T-helper 1 cell treated with Interleukin-12 subunit alpha and Interleukin-12 subunit beta and Interleukin-4 antibody, amounts not matched to agents 30 μg/mL and 1 μg/mL, for 36 hours (primary cell): Measurements from ENCODE around the gene NAALADL2.
"Not testable (repeated sequence)": the region's sequence is repeated elsewhere in the genome, so short reads cannot be mapped to it uniquely, and the experiment has no call there.

Experiments used
- H3K27ac Mint-ChIP-seq: one replicate; pipeline ENCODE4 v1.8.0; 2021; ENCODE audit warnings: mild to moderate bottlenecking, mixed read lengths
- H3K27me3 Mint-ChIP-seq: one replicate; pipeline ENCODE4 v1.8.0; 2021; ENCODE audit warnings: low read depth, mixed read lengths
- H3K36me3 Mint-ChIP-seq: one replicate; pipeline ENCODE4 v1.8.0; 2021; ENCODE audit warnings: low read depth, mixed read lengths
- H3K4me1 Mint-ChIP-seq: one replicate; pipeline ENCODE4 v1.8.0; 2021; ENCODE audit warnings: low read depth, mixed read lengths
- H3K4me3 Mint-ChIP-seq: one replicate; pipeline ENCODE4 v1.8.0; 2021; ENCODE audit warnings: mild to moderate bottlenecking, moderate library complexity, mixed read lengths
- H3K9me3 Mint-ChIP-seq: one replicate; pipeline ENCODE4 v1.8.0; 2021; ENCODE audit warnings: mixed read lengths

The NAALADL2 gene

GRCh38 chr3:175410251-175410650, 551.1 kb downstream of the NAALADL2 start:
- no peaks in the 10 kb centered on the region for H3K27me3 Mint-ChIP-seq
- H3K9me3 Mint-ChIP-seq, result no peaks in the 10 kb centered on the region
- H3K4me3 Mint-ChIP-seq, result no peak overlapping the region
- H3K4me1 Mint-ChIP-seq, result no peaks in the 10 kb centered on the region
- no peak overlapping the region for H3K27ac Mint-ChIP-seq
- H3K36me3 Mint-ChIP-seq, result no peaks in the 10 kb centered on the region

DNA sequence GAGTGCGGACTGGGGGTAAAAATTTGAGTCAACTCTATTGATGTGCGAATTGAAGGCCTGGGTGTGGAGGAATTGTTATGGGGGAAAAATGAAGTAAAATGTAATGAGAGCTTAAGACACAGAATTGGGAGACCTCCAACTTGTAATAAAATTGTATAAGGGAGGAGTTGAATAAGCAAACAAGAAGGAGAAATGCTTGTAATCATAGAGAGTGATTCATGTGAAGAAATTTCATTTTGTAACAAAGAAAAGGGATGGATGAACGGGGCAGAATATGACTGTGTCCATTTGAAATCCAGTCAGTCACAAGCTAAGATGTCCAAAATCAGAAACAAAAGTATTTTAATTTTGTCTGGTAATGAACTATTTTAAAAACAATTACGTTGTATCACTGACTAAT, 552.3 kb downstream of the NAALADL2 start:
- Mint-ChIP-seq H3K4me3 (no peak overlapping the region), H3K9me3 (no peaks in the 10 kb centered on the region), H3K36me3 (no peaks in the 10 kb centered on the region), H3K4me1 (no peaks in the 10 kb centered on the region), H3K27me3 (no peaks in the 10 kb centered on the region), H3K27ac (no peak overlapping the region)

DNA sequence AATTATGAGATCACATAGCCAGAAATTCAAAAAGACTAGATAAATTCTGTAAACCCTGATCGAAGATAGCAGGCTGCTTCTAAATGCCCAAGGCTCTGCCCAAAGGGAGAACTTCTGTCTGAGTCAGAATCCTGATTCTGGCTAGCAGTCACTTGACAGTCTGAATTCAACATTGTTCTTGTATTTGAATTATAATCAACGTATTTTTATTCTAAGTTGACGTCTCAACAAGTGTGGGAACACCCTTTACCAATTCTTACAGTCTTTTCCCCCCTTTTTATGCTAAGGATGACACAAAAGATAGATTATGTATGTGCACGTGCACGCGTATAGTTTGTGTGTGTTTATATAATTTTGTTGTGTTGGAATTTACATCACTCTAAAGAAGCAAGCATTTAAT, 552.8 kb downstream of the NAALADL2 start:
- Mint-ChIP-seq H3K4me1 (no peaks in the 10 kb centered on the region), H3K27ac (no peak overlapping the region), H3K4me3 (no peak overlapping the region), H3K27me3 (no peaks in the 10 kb centered on the region), H3K36me3 (no peaks in the 10 kb centered on the region), H3K9me3 (no peaks in the 10 kb centered on the region)

DNA sequence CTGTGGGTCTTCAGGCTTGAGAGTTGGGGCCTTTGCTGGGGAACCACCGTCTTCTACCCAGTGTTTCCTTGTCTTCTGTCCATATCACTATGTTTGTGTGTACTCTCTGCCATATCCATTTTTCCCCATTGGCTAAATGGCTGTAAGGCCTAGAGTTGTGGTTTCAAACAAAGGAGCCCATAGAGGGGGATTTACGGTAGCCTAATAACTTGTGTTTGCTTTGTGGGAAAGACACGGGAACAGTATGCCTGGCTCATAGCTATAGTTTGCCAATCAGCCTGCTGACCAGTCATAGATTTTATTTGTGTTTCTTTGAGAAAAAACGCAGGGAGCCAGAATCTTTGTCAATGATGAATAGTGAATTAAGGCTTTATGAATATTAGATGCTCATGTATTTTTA, 554.8 kb downstream of the NAALADL2 start:
- H3K36me3 Mint-ChIP-seq, result no peaks in the 10 kb centered on the region
- H3K27me3 Mint-ChIP-seq, result no peaks in the 10 kb centered on the region
- no peak overlapping the region for H3K27ac Mint-ChIP-seq
- H3K9me3 Mint-ChIP-seq, result no peaks in the 10 kb centered on the region
- H3K4me1 Mint-ChIP-seq, result no peaks in the 10 kb centered on the region
- no peak overlapping the region for H3K4me3 Mint-ChIP-seq

GRCh38 chr3:175416600-175416999, 557.5 kb downstream of the NAALADL2 start:
- no peaks in the 10 kb centered on the region for H3K4me1 Mint-ChIP-seq
- no peaks in the 10 kb centered on the region for H3K36me3 Mint-ChIP-seq
- H3K9me3 Mint-ChIP-seq, result no peaks in the 10 kb centered on the region
- no peaks in the 10 kb centered on the region for H3K27me3 Mint-ChIP-seq
- no peak overlapping the region for H3K4me3 Mint-ChIP-seq
- no peak overlapping the region for H3K27ac Mint-ChIP-seq

- no peaks in the 10 kb centered on the region for H3K27me3 Mint-ChIP-seq
- no peaks in the 10 kb centered on the region for H3K9me3 Mint-ChIP-seq
- no peak overlapping the region for H3K4me3 Mint-ChIP-seq
- no peaks in the 10 kb centered on the region for H3K4me1 Mint-ChIP-seq
- no peak overlapping the region for H3K27ac Mint-ChIP-seq
- no peaks in the 10 kb centered on the region for H3K36me3 Mint-ChIP-seq
Measured at GRCh38 chr3:175417426-175417825, 558.3 kb downstream of the NAALADL2 start.

DNA sequence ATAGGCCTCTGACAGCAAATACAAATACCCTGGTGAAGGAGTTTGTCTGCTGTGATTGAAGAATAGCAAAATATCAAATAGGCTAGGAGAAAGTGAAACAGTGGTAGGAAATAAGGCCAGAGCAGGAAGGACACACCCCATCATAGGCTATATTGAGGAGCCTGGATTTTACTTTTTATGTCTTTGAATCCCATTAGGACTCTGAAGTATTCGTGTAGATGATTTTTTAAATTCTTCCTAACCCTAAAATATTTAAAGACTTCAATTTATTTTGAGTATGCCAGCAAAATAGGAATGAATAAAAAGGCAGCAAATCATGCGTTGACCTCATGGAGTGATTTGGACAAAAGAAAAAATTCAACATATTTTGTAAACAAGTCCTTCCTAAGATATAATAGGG, 562.8 kb downstream of the NAALADL2 start:
- Mint-ChIP-seq H3K4me3 (no peak overlapping the region), H3K36me3 (no peaks in the 10 kb centered on the region), H3K9me3 (no peaks in the 10 kb centered on the region), H3K4me1 (no peaks in the 10 kb centered on the region), H3K27me3 (no peaks in the 10 kb centered on the region), H3K27ac (no peak overlapping the region)

GRCh38 chr3:175422744-175423143, 563.6 kb downstream of the NAALADL2 start:
- Mint-ChIP-seq H3K27me3 (no peaks in the 10 kb centered on the region), H3K36me3 (no peaks in the 10 kb centered on the region), H3K9me3 (no peaks in the 10 kb centered on the region), H3K4me1 (no peaks in the 10 kb centered on the region), H3K4me3 (no peak overlapping the region), H3K27ac (no peak overlapping the region)

GRCh38 chr3:175423848-175424247, 564.7 kb downstream of the NAALADL2 start:
- H3K27me3 Mint-ChIP-seq, H3K36me3 Mint-ChIP-seq, H3K4me3 Mint-ChIP-seq, H3K27ac Mint-ChIP-seq, H3K4me1 Mint-ChIP-seq, H3K9me3 Mint-ChIP-seq: not testable (repeated sequence)

GRCh38 chr3:175426805-175427204, 567.7 kb downstream of the NAALADL2 start:
- Mint-ChIP-seq H3K4me1 (no peaks in the 10 kb centered on the region), H3K9me3 (no peaks in the 10 kb centered on the region)

GRCh38 chr3:175428466-175428865, 569.3 kb downstream of the NAALADL2 start:
- H3K27ac Mint-ChIP-seq, result no peak overlapping the region
- no peaks in the 10 kb centered on the region for H3K9me3 Mint-ChIP-seq
- H3K36me3 Mint-ChIP-seq, result no peaks in the 10 kb centered on the region
- H3K4me3 Mint-ChIP-seq, result no peak overlapping the region
- H3K4me1 Mint-ChIP-seq, result no peaks in the 10 kb centered on the region
- no peaks in the 10 kb centered on the region for H3K27me3 Mint-ChIP-seq

More at GRCh38 chr3:175426805-175427204, 567.7 kb downstream of the NAALADL2 start:
- H3K4me3 Mint-ChIP-seq, result no peak overlapping the region
- no peaks in the 10 kb centered on the region for H3K27me3 Mint-ChIP-seq
- no peaks in the 10 kb centered on the region for H3K36me3 Mint-ChIP-seq
- H3K27ac Mint-ChIP-seq, result no peak overlapping the region

GRCh38 chr3:175430983-175431773, 572.0 kb downstream of the NAALADL2 start:
- no peaks in the 10 kb centered on the region for H3K4me1 Mint-ChIP-seq
- no peaks in the 10 kb centered on the region for H3K27me3 Mint-ChIP-seq
- no peak overlapping the region for H3K4me3 Mint-ChIP-seq
- H3K9me3 Mint-ChIP-seq, result no peaks in the 10 kb centered on the region
- no peaks in the 10 kb centered on the region for H3K36me3 Mint-ChIP-seq
- H3K27ac Mint-ChIP-seq, result no peak overlapping the region

- Mint-ChIP-seq H3K36me3 (no peaks in the 10 kb centered on the region), H3K27ac (no peak overlapping the region), H3K4me3 (no peak overlapping the region), H3K4me1 (no peaks in the 10 kb centered on the region), H3K9me3 (no peaks in the 10 kb centered on the region), H3K27me3 (no peaks in the 10 kb centered on the region)
Measured at GRCh38 chr3:175432376-175433025, 573.4 kb downstream of the NAALADL2 start.

DNA sequence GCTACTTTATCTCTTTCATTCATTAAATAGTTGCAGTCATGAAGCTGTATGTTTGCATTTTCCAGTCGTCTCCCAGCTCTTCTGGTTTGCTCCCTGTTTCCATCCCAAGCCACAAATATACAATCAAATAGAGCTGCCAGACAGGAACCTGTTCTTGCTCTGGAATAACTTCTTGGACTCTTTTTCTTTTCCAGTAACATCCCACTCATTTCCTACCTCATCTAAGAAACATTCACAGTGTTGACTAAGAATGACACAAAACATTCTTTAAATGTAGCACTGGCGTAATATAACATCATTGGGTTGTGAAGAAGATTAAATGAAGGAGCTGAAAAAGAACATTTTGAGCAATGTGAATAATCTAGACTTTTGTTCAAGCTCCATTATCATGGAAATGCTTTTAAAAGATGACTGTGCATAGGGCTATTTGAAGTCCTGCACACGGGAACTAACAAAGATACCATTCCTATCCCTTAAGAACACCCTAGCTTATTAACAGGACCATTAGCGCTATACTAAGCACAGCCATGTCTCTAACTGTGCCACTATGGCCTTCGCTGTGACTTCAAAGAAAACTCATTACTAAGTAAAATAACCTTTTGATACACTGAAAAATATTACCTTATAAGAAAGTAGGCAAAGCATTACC, 574.0 kb downstream of the NAALADL2 start:
- no peaks in the 10 kb centered on the region for H3K9me3 Mint-ChIP-seq
- H3K4me1 Mint-ChIP-seq, result no peaks in the 10 kb centered on the region
- H3K27ac Mint-ChIP-seq, result no peak overlapping the region
- no peak overlapping the region for H3K4me3 Mint-ChIP-seq
- H3K27me3 Mint-ChIP-seq, result no peaks in the 10 kb centered on the region
- no peaks in the 10 kb centered on the region for H3K36me3 Mint-ChIP-seq

- Mint-ChIP-seq H3K4me1 (no peaks in the 10 kb centered on the region), H3K36me3 (no peaks in the 10 kb centered on the region), H3K27ac (no peak overlapping the region), H3K9me3 (peaks cover 6% of the 10 kb centered on the region), H3K4me3 (no peak overlapping the region), H3K27me3 (no peaks in the 10 kb centered on the region)
Measured at GRCh38 chr3:175434561-175434960, 575.4 kb downstream of the NAALADL2 start.
